Left ventricle myocardium inferior (tissue), 1 donor: ENCODE data around the gene ADAMTS3. TPM values are rescaled to one million over a fixed set of nuclear protein-coding genes. Genes with fewer than 3 reads are reported as not detected.
A peak's percentile ranks its signal among the peaks of the same experiment; 100 is the strongest.

Experiments used
- DNase-seq: peaks from one replicate; pipeline ENCODE4 v3.0.0-alpha.2; 2020
- H3K27ac ChIP-seq: fragments of 200-600 bp; replicated peaks from 2 replicates; pipeline ENCODE4 v1.8.0; 2021
- H3K27me3 ChIP-seq: fragments of 200-600 bp; 2 replicates; pipeline ENCODE4 v1.8.0; 2021; ENCODE audit warnings: low read depth
- H3K36me3 ChIP-seq: fragments of 200-600 bp; 2 replicates; pipeline ENCODE4 v1.8.0; 2021
- H3K4me1 ChIP-seq: fragments of 200-600 bp; 2 replicates; pipeline ENCODE4 v1.8.0; 2021
- H3K4me3 ChIP-seq: fragments of 200-600 bp; 2 replicates; pipeline ENCODE4 v1.8.0; 2021; ENCODE audit warnings: mild to moderate bottlenecking, moderate library complexity
- H3K9me3 ChIP-seq: fragments of 200-600 bp; replicated peaks from 2 replicates; pipeline ENCODE4 v1.8.0; 2021
- CTCF ChIP-seq: fragments of 200-600 bp; IDR thresholded peaks from 2 replicates; pipeline ENCODE4 v1.8.0; 2021; ENCODE audit warnings: antibody characterized with exemption, mild to moderate bottlenecking, borderline replicate concordance
- intact Hi-C: fragments of 100-400 bp; cut with micrococcal nuclease; formaldehyde crosslinking; loops from one replicate; pipeline ENCODE4 v1.11.0; 2022
- total RNA-seq: library from RNA; stranded (reverse); fragmentation: NEBNext Ultra II Directional; extraction: Animal tissue kit (Norgen Biotek cat#: 25700); gene quantifications from one replicate; pipeline ENCODE4 v1.2.1, GENCODE V29; 2021
- donor health status: DM: no; HTN: yes; CAD: no; lungs with severe emphysema.

The ADAMTS3 gene
- total RNA-seq, 1 donor from 2014 or later, result 0.60 TPM

GRCh38 chr4:72531322-72531721 is 37.7 kb downstream of the ADAMTS3 start:
- no peaks in the 10 kb centered on the region for H3K36me3 ChIP-seq
- H3K27me3 ChIP-seq, result no peaks in the 10 kb centered on the region
- no peak overlapping the region for H3K4me3 ChIP-seq
- no peak for TF ChIP-seq CTCF
- no peak overlapping the region for H3K27ac ChIP-seq
- no peaks in the 10 kb centered on the region for H3K9me3 ChIP-seq
- intact Hi-C loops, result no loop called here
- DNase-seq, result no peak
- H3K4me1 ChIP-seq, result no peaks in the 10 kb centered on the region

GRCh38 chr4:72529148-72529822 is 39.7 kb downstream of the ADAMTS3 start:
- Histone ChIP-seq H3K9me3 (no peaks in the 10 kb centered on the region), H3K27me3 (no peaks in the 10 kb centered on the region), H3K4me1 (peaks cover 8% of the 10 kb centered on the region), H3K36me3 (no peaks in the 10 kb centered on the region), H3K27ac (no peak overlapping the region), H3K4me3 (no peak overlapping the region)
- DNase-seq, result no peak
- intact Hi-C loops, result no loop called here
- no peak for TF ChIP-seq CTCF

- no peaks in the 10 kb centered on the region for H3K27me3 ChIP-seq
- H3K4me3 ChIP-seq, result no peak overlapping the region
- peaks cover 8% of the 10 kb centered on the region for H3K4me1 ChIP-seq
- no peak overlapping the region for H3K27ac ChIP-seq
- DNase-seq, result no peak
- H3K9me3 ChIP-seq, result no peaks in the 10 kb centered on the region
- intact Hi-C loops, result no loop called here
- TF ChIP-seq CTCF, result no peak
- no peaks in the 10 kb centered on the region for H3K36me3 ChIP-seq
Observed at GRCh38 chr4:72527038-72527646, 41.9 kb downstream of the ADAMTS3 start.

GRCh38 chr4:72525938-72526337 is 43.1 kb downstream of the ADAMTS3 start:
- no peaks in the 10 kb centered on the region for H3K27me3 ChIP-seq
- H3K27ac ChIP-seq, result peak overlapping the region; percentile 33
- no peak overlapping the region for H3K4me3 ChIP-seq
- no peak for TF ChIP-seq CTCF
- DNase-seq, result peak; percentile 71
- intact Hi-C loops, result no loop called here
- no peaks in the 10 kb centered on the region for H3K36me3 ChIP-seq
- H3K4me1 ChIP-seq, result peaks cover 8% of the 10 kb centered on the region
- H3K9me3 ChIP-seq, result no peaks in the 10 kb centered on the region

- intact Hi-C loops, result no loop called here
- TF ChIP-seq CTCF, result no peak
- H3K4me1 ChIP-seq, result peaks cover 8% of the 10 kb centered on the region
- H3K27ac ChIP-seq, result no peak overlapping the region
- H3K27me3 ChIP-seq, result no peaks in the 10 kb centered on the region
- no peaks in the 10 kb centered on the region for H3K36me3 ChIP-seq
- DNase-seq, result no peak
- no peak overlapping the region for H3K4me3 ChIP-seq
- H3K9me3 ChIP-seq, result no peaks in the 10 kb centered on the region
Observed at GRCh38 chr4:72522440-72522839, 46.6 kb downstream of the ADAMTS3 start.
